Measurements from ENCODE around the gene PCNX1. TPM values are rescaled to one million over a fixed set of nuclear protein-coding genes. Genes with fewer than 3 reads are reported as not detected.
A peak's percentile ranks its signal among the peaks of the same experiment; 100 is the strongest.

Gene PCNX1
- total and polyA plus RNA-seq, 4 experiments from 2014 or later, result 10.7 to 128 (median 68.4) TPM

DNA sequence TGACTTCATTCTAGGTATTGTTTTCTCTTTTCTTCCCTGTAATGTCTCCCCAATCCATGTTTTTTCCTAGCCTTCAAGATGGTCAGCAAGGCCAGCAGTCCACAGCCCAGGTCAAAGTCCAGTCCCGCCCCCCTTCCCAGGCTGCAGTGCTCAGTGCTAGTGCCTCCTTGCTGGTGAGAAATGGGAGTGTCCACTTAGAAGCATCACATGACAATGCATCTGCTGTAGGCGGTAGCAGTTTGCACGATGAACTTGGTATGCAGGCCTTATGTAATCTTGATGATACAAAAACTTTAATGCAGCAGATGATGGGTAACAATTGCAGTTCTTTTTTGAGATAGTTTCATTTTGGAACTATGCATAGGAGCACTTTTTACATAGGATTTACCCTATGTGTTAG lies 88.4 kb downstream of the PCNX1 start:
- Mint-ChIP-seq H3K27ac (peak overlapping the region; percentile 45 to 91 (median 78)), H3K9me3 (peaks cover 0 to 3% (median 0%) of the 10 kb centered on the region in 8 donors), H3K36me3 (peaks cover 31 to 45% of the 10 kb centered on the region in 2 donors), H3K4me3 (peak overlapping the region in 7 of 8 donors; percentile 27 to 85 (median 69)), H3K4me1 (peaks cover 36 to 78% (median 57%) of the 10 kb centered on the region in 4 donors), H3K27me3 (no peaks in the 10 kb centered on the region)
- Histone ChIP-seq H3K9me3 (ENCODE audit: control insufficient read depth in 1 of 2, low read length in 2 of 2) (no peaks in the 10 kb centered on the region), H3K4me3 (ENCODE audit: low read length in 2 of 2) (no peak overlapping the region), H3K36me3 (ENCODE audit: insufficient read depth, low read length) (peaks cover 7% of the 10 kb centered on the region), H3K27ac (ENCODE audit: low read depth, low read length) (no peak overlapping the region), H3K27me3 (ENCODE audit: insufficient read depth, low read length) (no peaks in the 10 kb centered on the region), H3K4me1 (ENCODE audit: insufficient read depth, low read length) (peaks cover 73% of the 10 kb centered on the region)
- POLR2A ChIA-PET (ENCODE audit: partially characterized antibody), result no interaction called here
- DNase-seq, result no peak
- CTCF ChIA-PET (ENCODE audit: partially characterized antibody), result no interaction called here
- intact Hi-C loops (cut with micrococcal nuclease), result loop anchor here (2.0 kb wide), 1 partner anchor 15 kb away; no protein-coding TSS in a partner anchor

DNA sequence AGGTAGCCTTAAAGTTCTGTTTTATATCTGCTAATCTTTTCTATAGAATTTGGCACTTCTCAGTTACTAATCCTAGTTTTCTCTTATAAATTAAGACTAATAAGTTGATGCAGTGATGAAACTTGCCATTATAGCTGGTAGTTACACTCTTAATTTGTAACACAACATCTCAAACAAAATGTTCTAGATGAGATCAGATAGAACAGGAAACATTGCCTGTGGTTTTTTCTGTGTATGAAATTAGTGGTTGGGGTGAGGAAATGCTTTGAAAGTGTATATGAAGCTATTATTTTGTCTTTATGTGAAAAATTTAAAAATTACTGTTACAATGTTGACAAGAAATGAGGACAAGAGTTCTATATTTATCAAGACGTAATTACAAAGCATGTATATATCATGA lies 91.9 kb downstream of the PCNX1 start:
- Histone ChIP-seq H3K27me3 (ENCODE audit: insufficient read depth, low read length) (no peaks in the 10 kb centered on the region), H3K27ac (ENCODE audit: low read depth, low read length) (peak overlapping the region; percentile 36), H3K36me3 (ENCODE audit: insufficient read depth, low read length) (peaks cover 7% of the 10 kb centered on the region), H3K9me3 (ENCODE audit: control insufficient read depth in 1 of 2, low read length in 2 of 2) (no peaks in the 10 kb centered on the region), H3K4me3 (ENCODE audit: low read length in 2 of 2) (peak overlapping the region; percentile 7 to 11), H3K4me1 (ENCODE audit: insufficient read depth, low read length) (peaks cover 91% of the 10 kb centered on the region)
- peak overlapping the region; percentile 33 to 88 (median 69) for H3K27ac Mint-ChIP-seq
- H3K4me3 Mint-ChIP-seq, result peak overlapping the region; percentile 47 to 83 (median 74)
- CTCF ChIA-PET (ENCODE audit: partially characterized antibody), result interaction anchor here (0.6 to 5.2 kb wide), 10 partner anchors 10 to 172 kb away, joined by 3 to 24 read pairs (median 4); partner anchors contain the start of gene PCNX1
- H3K4me1 Mint-ChIP-seq, result peaks cover 49 to 93% (median 69%) of the 10 kb centered on the region in 4 donors
- no peaks in the 10 kb centered on the region for H3K27me3 Mint-ChIP-seq
- peaks cover 0 to 3% (median 0%) of the 10 kb centered on the region in 8 donors for H3K9me3 Mint-ChIP-seq
- POLR2A ChIA-PET (ENCODE audit: partially characterized antibody), result interaction anchor here (0.6 to 4.1 kb wide), 14 partner anchors 10 to 117 kb away, joined by 3 to 46 read pairs (median 6); partner anchors contain the start of gene PCNX1
- intact Hi-C loops (cut with micrococcal nuclease), result loop anchor here (1.0 kb wide), 1 partner anchor 11 kb away; no protein-coding TSS in a partner anchor
- H3K36me3 Mint-ChIP-seq, result peaks cover 43 to 53% of the 10 kb centered on the region in 2 donors
- peak in 4 of 5 donors; percentile 58 to 67 (median 62) for DNase-seq

DNA sequence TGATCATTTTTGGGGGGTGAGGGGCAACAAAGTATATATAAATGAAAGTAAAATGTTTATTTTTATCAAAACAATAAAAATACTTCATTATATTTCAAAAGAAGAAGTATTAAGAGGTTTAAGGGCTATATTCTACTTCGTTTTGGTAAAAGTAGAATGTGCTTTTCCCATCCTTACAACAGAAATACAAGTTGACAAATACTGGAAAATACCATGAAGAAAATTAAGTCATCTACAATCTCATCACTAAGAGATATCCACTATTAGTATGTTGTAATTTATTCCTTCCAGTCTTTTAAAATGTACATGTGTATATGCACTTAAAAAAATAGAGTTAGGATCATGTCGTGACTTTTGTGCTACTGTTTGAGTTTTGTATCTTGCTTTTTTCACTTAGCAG lies 92.8 kb downstream of the PCNX1 start:
- peaks cover 10% of the 10 kb centered on the region for H3K36me3 ChIP-seq (ENCODE audit: insufficient read depth, low read length)
- H3K27me3 ChIP-seq (ENCODE audit: insufficient read depth, low read length), result no peaks in the 10 kb centered on the region
- CTCF ChIA-PET (ENCODE audit: partially characterized antibody), result interaction anchor here (0.7 to 5.2 kb wide), 7 partner anchors 11 to 93 kb away, joined by 3 to 24 read pairs (median 5); partner anchors contain the start of gene PCNX1
- intact Hi-C loops (cut with micrococcal nuclease), result no loop called here
- Mint-ChIP-seq H3K27ac (peak overlapping the region; percentile 33 to 88 (median 69)), H3K4me3 (peak overlapping the region; percentile 47 to 83 (median 74)), H3K36me3 (peaks cover 49 to 61% of the 10 kb centered on the region in 2 donors), H3K9me3 (peaks cover 0 to 3% (median 0%) of the 10 kb centered on the region in 8 donors), H3K4me1 (peaks cover 52 to 98% (median 72%) of the 10 kb centered on the region in 4 donors), H3K27me3 (no peaks in the 10 kb centered on the region)
- no peak overlapping the region for H3K4me3 ChIP-seq (ENCODE audit: low read length in 2 of 2)
- H3K27ac ChIP-seq (ENCODE audit: low read depth, low read length), result no peak overlapping the region
- POLR2A ChIA-PET (ENCODE audit: partially characterized antibody), result interaction anchor here (1.2 to 4.1 kb wide), 6 partner anchors 10 to 111 kb away, joined by 4 to 46 read pairs (median 7); partner anchors contain the start of gene PCNX1
- no peaks in the 10 kb centered on the region for H3K9me3 ChIP-seq (ENCODE audit: control insufficient read depth in 1 of 2, low read length in 2 of 2)
- H3K4me1 ChIP-seq (ENCODE audit: insufficient read depth, low read length), result peaks cover 97% of the 10 kb centered on the region
- DNase-seq, result no peak

DNA sequence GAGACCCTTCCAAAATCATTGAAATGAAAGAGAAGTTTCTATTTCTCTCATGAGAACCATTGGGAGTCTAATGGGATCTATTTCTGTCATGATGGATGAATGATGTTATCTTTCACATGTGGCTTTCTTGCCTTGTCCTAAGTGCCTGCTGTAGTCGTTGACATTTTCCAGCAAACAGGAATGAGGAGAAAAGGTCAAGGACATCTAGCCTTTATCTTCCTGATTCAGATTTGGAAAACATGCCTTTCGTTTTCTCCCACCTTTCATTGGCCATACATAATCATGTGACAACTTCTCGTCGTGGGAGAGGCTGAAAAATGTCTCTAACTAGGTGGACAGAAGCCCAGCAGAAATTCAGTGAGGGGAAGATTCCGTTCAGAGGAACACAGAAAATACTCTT lies 94.5 kb downstream of the PCNX1 start:
- H3K27ac Mint-ChIP-seq, result peak overlapping the region; percentile 24 to 88 (median 74)
- Histone ChIP-seq H3K27me3 (ENCODE audit: insufficient read depth, low read length) (no peaks in the 10 kb centered on the region), H3K4me3 (ENCODE audit: low read length in 2 of 2) (no peak overlapping the region), H3K4me1 (ENCODE audit: insufficient read depth, low read length) (peaks cover 95% of the 10 kb centered on the region), H3K27ac (ENCODE audit: low read depth, low read length) (no peak overlapping the region), H3K36me3 (ENCODE audit: insufficient read depth, low read length) (peaks cover 3% of the 10 kb centered on the region), H3K9me3 (ENCODE audit: control insufficient read depth in 1 of 2, low read length in 2 of 2) (no peaks in the 10 kb centered on the region)
- no peaks in the 10 kb centered on the region for H3K27me3 Mint-ChIP-seq
- DNase-seq, result no peak
- ChIA-PET POLR2A (ENCODE audit: partially characterized antibody) (interaction anchor here (1.5 kb wide), 1 partner anchor 16 kb away, joined by 4 read pairs; no protein-coding TSS in a partner anchor), CTCF (ENCODE audit: partially characterized antibody) (interaction anchor here (1.6 to 5.2 kb wide), 2 partner anchors 26 to 95 kb away, joined by 5 to 24 read pairs; partner anchors contain the start of gene PCNX1)
- H3K4me1 Mint-ChIP-seq, result peaks cover 51 to 95% (median 74%) of the 10 kb centered on the region in 4 donors
- peaks cover 42 to 60% of the 10 kb centered on the region in 2 donors for H3K36me3 Mint-ChIP-seq
- H3K9me3 Mint-ChIP-seq, result no peaks in the 10 kb centered on the region
- intact Hi-C loops (cut with micrococcal nuclease), result no loop called here
- peak overlapping the region in 4 of 8 donors; percentile 31 to 60 (median 51) for H3K4me3 Mint-ChIP-seq

DNA sequence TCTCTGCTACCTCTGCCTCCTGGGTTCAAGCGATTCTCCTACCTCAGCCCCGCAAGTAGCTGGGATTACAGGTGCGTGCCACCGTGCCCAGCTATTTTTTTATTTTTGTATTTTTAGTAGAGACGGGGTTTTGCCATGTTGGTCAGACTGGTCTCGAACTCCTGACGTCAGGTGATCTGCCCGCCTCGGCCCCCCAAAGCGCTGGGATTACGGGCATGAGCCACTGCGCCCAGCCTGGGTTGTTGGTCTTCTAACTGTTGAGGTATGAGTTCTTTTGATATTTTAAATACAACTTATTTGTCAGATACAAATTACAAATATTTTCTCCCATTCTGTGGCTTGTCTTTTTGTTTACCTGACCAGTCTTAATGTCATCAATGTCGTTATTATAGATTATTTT lies 95.9 kb downstream of the PCNX1 start:
- peak overlapping the region in 3 of 8 donors; percentile 8 to 55 (median 48) for H3K4me3 Mint-ChIP-seq
- Histone ChIP-seq H3K27me3 (ENCODE audit: insufficient read depth, low read length) (no peaks in the 10 kb centered on the region), H3K4me1 (ENCODE audit: insufficient read depth, low read length) (peaks cover 81% of the 10 kb centered on the region), H3K4me3 (ENCODE audit: low read length in 2 of 2) (no peak overlapping the region), H3K36me3 (ENCODE audit: insufficient read depth, low read length) (peaks cover 3% of the 10 kb centered on the region), H3K9me3 (ENCODE audit: control insufficient read depth in 1 of 2, low read length in 2 of 2) (no peaks in the 10 kb centered on the region), H3K27ac (ENCODE audit: low read depth, low read length) (no peak overlapping the region)
- peak overlapping the region in 5 of 7 donors; percentile 21 to 80 (median 46) for H3K27ac Mint-ChIP-seq
- H3K4me1 Mint-ChIP-seq, result peaks cover 45 to 85% (median 65%) of the 10 kb centered on the region in 4 donors
- peaks cover 42 to 47% of the 10 kb centered on the region in 2 donors for H3K36me3 Mint-ChIP-seq
- H3K9me3 Mint-ChIP-seq, result no peaks in the 10 kb centered on the region
- intact Hi-C loops (cut with micrococcal nuclease), result no loop called here
- DNase-seq, result no peak
- POLR2A ChIA-PET (ENCODE audit: partially characterized antibody), result interaction anchor here (0.6 kb wide), 1 partner anchor 108 kb away, joined by 3 read pairs; no protein-coding TSS in a partner anchor
- no peaks in the 10 kb centered on the region for H3K27me3 Mint-ChIP-seq
- CTCF ChIA-PET (ENCODE audit: partially characterized antibody), result interaction anchor here (1.0 kb wide), 1 partner anchor 9 kb away, joined by 4 read pairs; no protein-coding TSS in a partner anchor

DNA sequence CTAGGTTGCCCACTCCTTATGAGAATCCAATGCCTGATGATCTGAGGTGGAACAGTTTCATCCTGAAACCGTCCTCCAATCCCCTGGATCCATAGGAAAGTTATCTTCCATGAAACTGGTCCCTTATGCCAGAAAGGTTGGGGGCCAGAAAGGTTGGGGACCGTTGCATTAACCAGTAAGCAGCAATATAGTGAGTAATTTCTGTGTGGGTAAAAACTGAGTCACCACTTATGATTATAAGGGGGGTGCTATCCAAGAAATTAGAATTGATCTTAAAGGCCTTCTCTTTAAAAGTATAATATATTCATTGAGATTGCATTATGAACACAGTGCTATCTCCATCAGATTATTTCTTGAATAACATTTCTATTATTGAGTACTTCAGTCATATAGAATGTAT lies 97.2 kb downstream of the PCNX1 start:
- Mint-ChIP-seq H3K27me3 (no peaks in the 10 kb centered on the region), H3K27ac (peak overlapping the region; percentile 44 to 92 (median 75)), H3K36me3 (peaks cover 47 to 49% of the 10 kb centered on the region in 2 donors), H3K9me3 (no peaks in the 10 kb centered on the region), H3K4me1 (peaks cover 45 to 80% (median 61%) of the 10 kb centered on the region in 4 donors), H3K4me3 (peak overlapping the region in 4 of 8 donors; percentile 2 to 70 (median 50))
- intact Hi-C loops (cut with micrococcal nuclease), result no loop called here
- H3K4me1 ChIP-seq (ENCODE audit: insufficient read depth, low read length), result peaks cover 76% of the 10 kb centered on the region
- no peak for DNase-seq
- H3K36me3 ChIP-seq (ENCODE audit: insufficient read depth, low read length), result peaks cover 3% of the 10 kb centered on the region
- ChIA-PET CTCF (ENCODE audit: partially characterized antibody) (interaction anchor here (1.0 kb wide), 1 partner anchor 8 kb away, joined by 4 read pairs; no protein-coding TSS in a partner anchor), POLR2A (ENCODE audit: partially characterized antibody) (interaction anchor here (1.3 to 1.7 kb wide), 2 partner anchors 23 to 116 kb away, joined by 3 to 5 read pairs; no protein-coding TSS in a partner anchor)
- no peaks in the 10 kb centered on the region for H3K9me3 ChIP-seq (ENCODE audit: control insufficient read depth in 1 of 2, low read length in 2 of 2)
- no peak overlapping the region for H3K27ac ChIP-seq (ENCODE audit: low read depth, low read length)
- H3K4me3 ChIP-seq (ENCODE audit: low read length in 2 of 2), result no peak overlapping the region
- H3K27me3 ChIP-seq (ENCODE audit: insufficient read depth, low read length), result no peaks in the 10 kb centered on the region

DNA sequence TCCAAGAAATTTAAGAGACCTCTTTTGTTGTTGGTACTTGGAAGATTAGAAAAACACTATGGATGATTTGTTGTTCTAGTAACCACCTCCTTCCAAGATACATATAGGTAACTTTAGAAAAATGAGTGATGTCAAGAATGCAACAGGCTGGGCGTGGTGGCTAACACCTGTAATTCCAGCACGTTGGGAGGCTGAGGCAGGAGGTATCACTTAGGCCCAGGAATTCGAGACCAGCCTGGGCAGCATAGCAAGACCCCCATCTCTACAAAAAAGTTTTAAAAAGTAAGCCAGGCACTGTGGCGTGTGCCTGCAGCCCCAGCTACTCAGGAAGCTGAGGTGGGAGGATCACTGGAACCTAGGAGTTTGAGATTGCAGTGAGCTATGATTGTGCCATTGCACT lies 97.8 kb downstream of the PCNX1 start:
- Mint-ChIP-seq H3K27ac (peak overlapping the region in 5 of 7 donors; percentile 57 to 92 (median 75)), H3K36me3 (peaks cover 49% of the 10 kb centered on the region in 2 donors), H3K4me3 (peak overlapping the region in 5 of 8 donors; percentile 2 to 70 (median 59))

More for the DNA sequence above, 97.8 kb downstream of the PCNX1 start:
- POLR2A ChIA-PET (ENCODE audit: partially characterized antibody), result interaction anchor here (1.0 to 1.7 kb wide), 2 partner anchors 17 to 23 kb away, joined by 3 to 5 read pairs; no protein-coding TSS in a partner anchor
- peaks cover 3% of the 10 kb centered on the region for H3K36me3 ChIP-seq (ENCODE audit: insufficient read depth, low read length)
- no peak overlapping the region for H3K4me3 ChIP-seq (ENCODE audit: low read length in 2 of 2)
- no peaks in the 10 kb centered on the region for H3K9me3 ChIP-seq (ENCODE audit: control insufficient read depth in 1 of 2, low read length in 2 of 2)
- H3K4me1 ChIP-seq (ENCODE audit: insufficient read depth, low read length), result peaks cover 75% of the 10 kb centered on the region
- H3K27me3 ChIP-seq (ENCODE audit: insufficient read depth, low read length), result no peaks in the 10 kb centered on the region
- peak in 1 of 5 donors; percentile 10 for DNase-seq
- H3K27me3 Mint-ChIP-seq, result no peaks in the 10 kb centered on the region
- H3K4me1 Mint-ChIP-seq, result peaks cover 43 to 77% (median 60%) of the 10 kb centered on the region in 4 donors
- intact Hi-C loops (cut with micrococcal nuclease), result no loop called here
- CTCF ChIA-PET (ENCODE audit: partially characterized antibody), result no interaction called here
- no peak overlapping the region for H3K27ac ChIP-seq (ENCODE audit: low read depth, low read length)
- no peaks in the 10 kb centered on the region for H3K9me3 Mint-ChIP-seq

Data from CD4-positive, alpha-beta memory T cell (primary cell).